HUDEP-2 (cell line): ENCODE data around the gene CCDC158.
"Not testable (repeated sequence)": the region's sequence is repeated elsewhere in the genome, so short reads cannot be mapped to it uniquely, and the experiment has no call there.

Experiments
- DNase-seq, 76 experiments: peaks; one replicate each; lab custom pipeline; 2025; ENCODE audit not compliant: unreplicated experiment in 76 of 76; lab: John Stamatoyannopoulos, UW

Gene CCDC158

GRCh38 chr4:76313547-76313946, 107.4 kb downstream of the CCDC158 start:
- no peak for DNase-seq

- no peak for DNase-seq
These were observed 108.5 kb downstream of the CCDC158 start for GRCh38 chr4:76312457-76312856.

- DNase-seq, result no peak
These were observed 109.0 kb downstream of the CCDC158 start for GRCh38 chr4:76311896-76312331.

DNA sequence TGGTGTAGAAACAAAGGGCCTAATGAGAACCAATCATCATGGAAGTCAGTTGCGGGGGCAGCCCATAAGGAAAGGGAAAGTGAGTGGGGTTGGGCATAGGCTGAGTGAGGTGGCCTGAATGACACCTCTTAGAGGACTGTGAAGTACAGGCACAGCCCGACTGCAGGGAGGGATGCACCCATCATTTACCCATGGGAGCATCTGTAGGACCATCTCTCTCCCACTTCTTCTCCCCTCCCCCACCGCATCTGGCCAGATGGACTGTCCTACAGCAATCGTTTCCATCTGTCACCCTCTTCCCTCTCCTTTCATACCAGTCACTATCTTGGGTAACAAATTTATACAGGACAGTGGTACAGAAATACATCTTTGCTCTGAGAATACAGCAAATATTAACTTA, 110.3 kb downstream of the CCDC158 start:
- no peak for DNase-seq

GRCh38 chr4:76309939-76310550, 110.9 kb downstream of the CCDC158 start:
- DNase-seq, result no peak

- DNase-seq, result no peak
These were observed 112.4 kb downstream of the CCDC158 start for GRCh38 chr4:76308548-76308947.

DNA sequence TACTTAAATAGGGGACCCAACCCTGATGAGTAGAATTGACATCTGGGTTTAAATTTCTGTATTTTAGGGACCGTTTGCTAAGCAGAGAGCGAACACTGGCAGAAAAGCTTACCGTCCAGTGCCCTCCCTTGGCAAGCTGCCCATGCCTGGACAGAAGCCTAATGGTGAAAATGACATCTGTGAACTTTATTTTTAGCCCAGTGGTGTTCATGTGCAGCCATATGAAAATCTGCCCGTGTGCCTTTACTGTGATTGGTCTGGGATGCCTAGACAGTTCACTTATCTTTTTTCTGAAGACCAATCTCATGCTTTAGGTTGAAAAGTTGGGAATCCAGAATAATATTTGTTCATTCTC, 113.3 kb downstream of the CCDC158 start:
- DNase-seq, result no peak

DNA sequence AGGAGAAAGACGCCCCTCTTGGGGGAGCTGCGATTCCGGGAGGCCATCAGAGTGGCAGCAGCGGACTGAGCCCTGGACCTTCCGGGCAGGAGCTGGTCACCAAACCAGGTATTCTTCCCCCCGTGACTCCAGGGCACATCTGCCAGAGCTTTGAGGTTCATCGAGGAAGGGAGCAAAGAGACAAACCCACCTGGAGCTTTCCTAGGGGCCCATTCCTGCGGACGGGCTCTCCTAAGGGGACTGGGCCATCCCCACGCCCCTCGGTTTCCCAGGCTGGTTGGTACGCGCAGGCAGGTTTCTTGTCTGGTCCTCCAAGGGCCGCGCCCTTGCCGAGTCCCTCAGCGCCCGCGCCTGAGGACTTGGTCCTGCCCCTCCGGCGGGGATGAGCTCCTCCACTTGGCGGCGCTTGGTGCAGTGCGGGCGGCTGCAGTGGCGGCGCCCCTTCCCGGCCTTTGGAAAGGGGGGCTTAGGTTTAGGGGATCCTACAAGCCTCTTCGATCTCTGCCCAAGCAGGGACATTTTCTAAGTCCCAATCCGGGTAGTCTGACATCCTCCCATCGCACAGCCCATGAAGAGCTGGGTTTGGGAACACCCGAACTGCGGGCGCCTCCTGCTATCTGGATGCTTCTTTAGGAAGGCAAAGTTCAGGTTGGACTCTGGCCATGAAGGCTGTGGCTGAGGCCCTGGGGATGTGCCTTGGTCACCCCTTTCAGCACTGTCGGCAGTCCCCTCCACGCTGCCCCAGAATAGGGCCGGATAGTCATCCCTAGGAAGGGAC, 113.9 kb downstream of the CCDC158 start:
- DNase-seq, result peak in 18 of 76 experiments; percentile 1 to 34 (median 12)

DNA sequence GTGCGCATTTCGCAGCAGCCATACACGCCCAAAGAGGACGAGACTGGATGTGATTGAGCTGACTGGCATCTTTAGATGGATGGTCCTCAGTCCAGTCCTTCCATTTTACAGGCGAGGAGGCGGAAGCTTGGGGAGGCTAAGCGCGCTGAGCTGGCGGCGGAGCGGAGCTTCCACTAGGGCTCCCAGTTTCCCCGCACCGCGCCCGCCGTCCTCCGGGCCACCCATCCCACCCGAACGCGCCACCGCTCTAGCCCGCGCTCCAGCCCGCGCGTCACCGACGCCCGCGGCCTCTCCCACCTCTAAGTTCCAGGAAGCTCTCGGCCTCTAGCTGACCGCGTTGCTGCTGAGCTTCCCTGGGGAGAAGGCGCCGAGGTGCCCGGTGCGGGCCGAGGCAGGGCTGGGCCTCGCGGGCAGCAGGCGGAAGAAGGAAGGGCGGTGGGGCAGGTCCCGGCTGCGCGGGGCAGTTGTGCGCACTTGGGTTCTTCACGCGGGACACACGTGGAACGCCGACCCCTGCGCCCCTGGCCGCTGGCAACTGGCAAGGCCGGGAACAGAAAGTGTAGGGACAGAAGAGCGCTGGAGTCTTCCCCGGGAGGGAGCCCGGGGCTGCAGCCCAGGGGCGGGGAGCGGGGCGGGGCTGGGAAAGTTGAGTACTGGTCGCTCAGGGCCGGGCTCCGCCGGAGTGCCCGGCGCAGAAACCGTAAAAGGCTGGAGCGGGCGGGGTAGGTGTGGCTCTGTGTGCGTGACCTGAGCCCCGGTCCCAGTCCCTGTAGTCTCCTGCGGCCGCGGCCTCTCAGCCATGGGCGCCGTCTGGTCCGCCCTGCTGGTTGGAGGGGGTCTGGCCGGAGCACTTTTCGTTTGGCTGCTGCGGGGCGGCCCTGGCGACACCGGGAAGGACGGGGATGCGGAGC, 114.7 kb downstream of the CCDC158 start, which contains the start of gene STBD1:
STBD1 (plus strand) TSS at position 763 of the 911 bp plus-strand sequence; CDS start at position 800, 37 bp downstream.
- peak in 9 of 76 experiments; percentile 4 to 33 (median 7) for DNase-seq

GRCh38 chr4:76305033-76305687, 115.8 kb downstream of the CCDC158 start:
- no peak for DNase-seq

GRCh38 chr4:76302826-76303438, 118.0 kb downstream of the CCDC158 start:
- no peak for DNase-seq

GRCh38 chr4:76301775-76302162, 119.2 kb downstream of the CCDC158 start:
- DNase-seq, result no peak

DNA sequence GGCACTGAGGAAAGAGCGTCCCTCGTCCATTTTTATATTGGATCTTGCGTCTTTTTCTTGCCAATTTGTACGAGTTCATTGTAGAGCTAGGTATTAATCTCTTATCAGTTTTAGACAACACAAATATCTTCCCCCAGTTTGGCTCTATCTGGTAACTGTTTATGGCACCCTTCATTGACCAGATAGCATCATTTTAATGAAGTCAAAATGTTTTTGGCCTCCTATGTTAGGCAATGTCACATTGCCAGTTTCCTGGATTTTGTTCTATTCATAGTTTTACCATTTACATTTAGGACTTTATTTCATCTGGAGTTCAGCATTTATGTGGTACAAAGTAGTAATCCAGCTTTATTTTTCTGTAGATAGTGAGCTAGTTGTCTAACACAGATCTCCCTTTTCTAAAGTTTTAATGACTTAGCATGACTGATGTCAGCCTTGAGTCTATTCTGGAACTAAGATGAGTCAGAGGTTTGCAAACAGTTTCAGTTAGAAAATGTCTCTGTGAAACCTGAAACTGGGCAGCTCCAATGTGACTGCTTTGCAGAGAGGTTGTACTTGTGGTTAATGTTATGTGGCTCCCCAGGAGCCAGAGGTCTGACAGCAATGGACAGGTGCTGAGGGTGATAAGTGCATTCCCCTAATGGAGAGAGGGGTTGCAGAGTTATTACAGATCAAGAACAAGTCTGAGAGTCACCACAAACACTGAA, 119.7 kb downstream of the CCDC158 start:
- peak in 7 of 76 experiments; percentile 3 to 61 (median 42) for DNase-seq

DNA sequence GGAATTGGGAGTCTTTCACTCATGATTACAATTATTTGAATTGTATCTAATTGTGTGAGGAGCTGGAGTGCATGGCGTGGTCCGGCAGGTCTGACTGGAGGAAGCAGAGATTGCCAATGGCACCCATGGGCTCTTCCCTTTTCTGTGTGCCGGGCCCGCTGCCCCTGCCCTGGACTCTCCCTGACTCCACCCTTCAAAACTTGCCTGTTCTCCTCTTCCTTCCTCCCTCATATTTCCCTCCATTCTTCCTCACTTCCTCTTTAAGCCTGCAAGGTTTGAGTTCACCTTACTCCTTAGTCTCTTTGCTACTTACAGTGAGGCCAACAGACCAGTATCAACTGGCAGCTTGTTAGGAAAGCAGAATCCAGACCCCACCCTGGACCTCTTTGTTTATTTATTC, 120.9 kb downstream of the CCDC158 start:
- no peak for DNase-seq

DNA sequence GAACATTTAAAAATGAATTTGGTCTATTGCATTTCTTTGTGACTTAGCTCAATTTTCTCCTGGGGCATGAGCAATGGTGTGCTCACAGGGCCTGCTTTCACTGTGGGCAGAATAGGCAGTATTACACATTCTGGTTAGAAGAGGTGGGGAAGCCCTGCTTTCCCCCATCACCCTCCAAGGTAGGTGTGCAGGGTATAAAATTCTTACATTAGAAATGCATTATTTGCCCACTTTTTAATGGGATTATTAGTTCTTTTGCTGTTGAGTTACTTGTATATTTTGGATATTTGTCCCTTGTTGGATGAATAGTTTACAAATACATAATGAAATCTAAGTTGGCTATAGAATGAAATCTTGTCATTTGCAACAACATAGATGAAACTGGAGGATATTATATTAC, 122.7 kb downstream of the CCDC158 start:
- DNase-seq, result no peak

- DNase-seq, result no peak
These were observed 124.6 kb downstream of the CCDC158 start for GRCh38 chr4:76296286-76296820.

GRCh38 chr4:76293772-76294171, 127.2 kb downstream of the CCDC158 start:
- DNase-seq, result no peak

- DNase-seq, result no peak
These were observed 128.2 kb downstream of the CCDC158 start for GRCh38 chr4:76292730-76293129.

- DNase-seq, result not testable (repeated sequence)
These were observed 133.1 kb downstream of the CCDC158 start for GRCh38 chr4:76287811-76288210.
